Measurements from ENCODE around the gene IQGAP2.
"Not testable (repeated sequence)": the region's sequence is repeated elsewhere in the genome, so short reads cannot be mapped to it uniquely, and the experiment has no call there.

Gene IQGAP2

GRCh38 chr5:76718381-76718832 is 315.3 kb downstream of the IQGAP2 start:
- DNase-seq (ENCODE audit: low spot score) = no peak

- DNase-seq (ENCODE audit: low spot score) = no peak
These were observed 315.8 kb downstream of the IQGAP2 start for GRCh38 chr5:76718880-76719279.

- DNase-seq (ENCODE audit: low spot score) = no peak
These were observed 318.0 kb downstream of the IQGAP2 start for GRCh38 chr5:76720988-76721569.

DNA sequence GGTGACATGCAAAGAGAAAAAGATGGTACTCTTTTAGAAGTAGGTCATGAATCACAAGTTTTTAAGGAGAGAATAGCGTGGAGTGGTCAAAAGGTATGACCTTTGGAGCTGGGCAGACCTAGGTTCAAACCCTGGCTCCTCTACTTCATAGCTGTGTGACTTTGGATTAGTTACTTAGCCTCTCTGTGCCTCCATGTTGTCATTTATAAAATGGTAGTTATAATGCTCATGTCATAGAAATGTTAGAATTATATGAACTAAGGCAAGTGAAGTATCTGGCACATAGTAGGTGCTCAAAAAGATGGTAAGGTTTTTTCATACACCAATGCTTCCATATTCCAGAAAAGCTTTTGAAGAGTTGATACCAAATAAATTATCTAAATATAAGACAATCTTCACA is 320.2 kb downstream of the IQGAP2 start:
- no peak for DNase-seq (ENCODE audit: low spot score)

- no peak for DNase-seq (ENCODE audit: low spot score)
These were observed 320.8 kb downstream of the IQGAP2 start for GRCh38 chr5:76723906-76724305.

GRCh38 chr5:76724871-76725270 is 321.8 kb downstream of the IQGAP2 start:
- DNase-seq (ENCODE audit: low spot score) = no peak

- no peak for DNase-seq (ENCODE audit: low spot score)
These were observed 325.9 kb downstream of the IQGAP2 start for GRCh38 chr5:76728965-76729364.

DNA sequence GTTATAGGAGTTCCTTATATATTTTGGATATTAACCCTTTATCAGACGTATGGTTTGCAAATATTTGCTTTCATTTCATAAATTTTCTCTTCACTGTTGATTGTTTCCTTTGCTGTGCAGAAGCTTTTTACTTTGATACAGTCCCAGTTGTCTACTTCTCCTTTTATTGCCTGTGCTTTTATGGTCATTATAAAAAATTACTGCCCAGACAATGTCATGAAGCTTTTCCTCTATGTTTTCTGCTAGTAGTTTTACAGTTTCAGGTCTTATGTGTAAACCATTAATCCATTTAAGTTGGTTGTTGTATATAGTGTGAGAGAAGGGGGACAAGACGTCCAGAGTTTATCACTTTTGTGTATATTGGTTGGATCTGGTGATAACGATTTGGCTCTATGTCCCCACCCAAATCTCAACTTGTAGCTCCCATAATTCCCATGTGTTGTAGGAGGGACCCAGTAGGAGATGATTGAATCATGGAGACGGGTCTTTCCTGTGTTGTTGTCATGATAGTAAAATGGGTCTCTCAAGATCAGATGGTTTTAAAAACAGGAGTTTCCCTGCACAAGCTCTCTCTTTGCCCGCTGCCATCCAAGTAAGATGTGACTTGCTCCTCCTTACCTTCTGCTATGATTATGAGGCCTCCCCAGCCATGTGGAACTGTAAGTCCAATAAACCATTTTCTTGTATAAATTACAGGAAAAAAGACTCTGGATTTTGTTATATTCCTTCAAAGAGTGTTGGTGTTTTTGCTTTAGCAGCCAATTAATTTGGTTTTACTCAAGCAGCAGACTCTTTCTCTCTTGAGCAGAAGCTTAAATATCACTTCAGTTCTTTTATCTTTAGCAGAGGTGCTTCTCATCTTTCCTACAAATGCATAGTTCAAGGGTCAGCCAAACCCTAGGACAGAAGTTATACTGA is 326.5 kb downstream of the IQGAP2 start:
- no peak for DNase-seq (ENCODE audit: low spot score)

GRCh38 chr5:76732405-76733048 is 329.4 kb downstream of the IQGAP2 start:
- no peak for DNase-seq (ENCODE audit: low spot score)

DNA sequence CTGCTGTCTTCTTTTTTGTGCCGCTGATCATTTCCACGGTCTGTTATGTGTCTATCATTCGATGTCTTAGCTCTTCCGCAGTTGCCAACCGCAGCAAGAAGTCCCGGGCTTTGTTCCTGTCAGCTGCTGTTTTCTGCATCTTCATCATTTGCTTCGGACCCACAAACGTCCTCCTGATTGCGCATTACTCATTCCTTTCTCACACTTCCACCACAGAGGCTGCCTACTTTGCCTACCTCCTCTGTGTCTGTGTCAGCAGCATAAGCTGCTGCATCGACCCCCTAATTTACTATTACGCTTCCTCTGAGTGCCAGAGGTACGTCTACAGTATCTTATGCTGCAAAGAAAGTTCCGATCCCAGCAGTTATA is 329.9 kb downstream of the IQGAP2 start:
- DNase-seq (ENCODE audit: low spot score) = no peak

DNA sequence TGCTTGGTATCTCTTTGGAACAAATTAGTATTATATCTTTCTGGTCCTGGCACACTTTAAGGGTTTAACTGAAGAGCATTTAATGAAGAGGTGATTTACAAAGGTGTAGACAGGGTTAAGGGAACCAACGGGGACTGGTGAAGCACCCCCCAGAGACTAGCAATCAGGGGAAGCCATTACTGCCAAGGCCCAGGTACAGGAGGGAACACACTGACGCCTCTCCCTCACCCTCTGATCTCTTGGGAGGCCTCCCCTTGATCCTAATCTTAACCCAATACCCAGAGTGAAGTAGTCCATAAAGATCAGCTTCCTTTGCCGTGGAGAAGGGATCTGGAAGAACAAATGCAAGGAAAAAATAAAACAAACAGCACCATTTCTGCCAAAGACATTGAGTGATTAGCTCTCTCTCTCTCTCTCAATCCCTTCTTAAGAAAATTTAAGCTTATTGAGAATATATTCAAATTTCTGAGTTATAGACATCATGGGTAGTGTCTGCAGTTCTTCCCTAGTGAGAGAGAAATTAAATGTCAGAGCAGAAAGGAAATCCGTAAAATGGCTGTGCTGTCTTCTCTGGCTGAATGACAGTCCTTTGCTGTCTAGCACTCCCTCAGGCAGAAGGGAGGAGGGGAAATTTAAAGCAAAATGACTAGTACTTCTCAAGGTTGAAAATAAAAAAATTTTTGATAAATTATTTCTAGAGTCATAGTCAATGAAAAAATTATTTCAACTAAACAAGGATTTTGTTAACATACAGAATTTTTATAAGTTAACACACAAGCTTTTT is 332.9 kb downstream of the IQGAP2 start:
- no peak for DNase-seq (ENCODE audit: low spot score)

GRCh38 chr5:76736679-76737556 is 333.8 kb downstream of the IQGAP2 start:
- no peak for DNase-seq (ENCODE audit: low spot score)

- no peak for DNase-seq (ENCODE audit: low spot score)
These were observed 334.8 kb downstream of the IQGAP2 start for GRCh38 chr5:76737846-76738245.

DNA sequence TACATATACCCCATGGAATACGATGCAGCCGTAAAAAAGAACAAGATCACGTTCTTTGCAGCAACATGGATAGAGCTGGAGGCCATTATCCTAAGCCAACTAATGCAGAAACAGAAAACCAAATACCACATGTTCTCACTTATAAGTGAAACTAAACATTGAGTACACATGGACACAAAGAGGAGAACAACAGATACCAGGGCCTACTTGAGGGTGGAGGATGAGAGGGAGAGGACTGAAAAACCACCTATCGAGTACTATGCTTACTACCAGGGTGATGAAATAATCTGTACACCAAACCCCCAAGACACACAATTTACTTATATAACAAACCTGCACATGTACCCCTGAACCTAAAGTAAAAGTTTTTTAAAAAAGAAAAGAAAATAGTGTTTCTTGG is 338.4 kb downstream of the IQGAP2 start:
- DNase-seq (ENCODE audit: low spot score) = not testable (repeated sequence)

DNA sequence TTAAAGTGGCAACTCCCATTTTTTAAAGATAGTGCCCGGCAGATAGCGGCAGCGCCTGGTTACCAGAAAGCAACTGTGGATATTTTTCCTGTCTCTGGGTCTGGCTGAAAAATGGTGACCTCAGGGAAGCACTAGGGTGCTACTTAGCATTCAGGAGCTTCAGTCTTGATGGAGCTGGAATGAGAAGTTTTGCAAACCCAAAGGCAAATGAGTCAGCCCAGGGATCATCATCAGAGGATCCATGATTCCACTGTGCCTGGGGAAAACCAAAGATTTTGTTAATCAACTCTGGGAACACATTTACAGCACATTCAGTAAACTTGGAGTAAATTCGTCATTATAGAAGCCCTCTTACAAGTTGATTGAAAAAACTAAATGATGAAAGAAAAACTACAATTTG is 339.5 kb downstream of the IQGAP2 start:
- no peak for DNase-seq (ENCODE audit: low spot score)

GRCh38 chr5:76744632-76745031 is 341.5 kb downstream of the IQGAP2 start:
- no peak for DNase-seq (ENCODE audit: low spot score)

- no peak for DNase-seq (ENCODE audit: low spot score)
These were observed 342.6 kb downstream of the IQGAP2 start for GRCh38 chr5:76745670-76746069.

DNA sequence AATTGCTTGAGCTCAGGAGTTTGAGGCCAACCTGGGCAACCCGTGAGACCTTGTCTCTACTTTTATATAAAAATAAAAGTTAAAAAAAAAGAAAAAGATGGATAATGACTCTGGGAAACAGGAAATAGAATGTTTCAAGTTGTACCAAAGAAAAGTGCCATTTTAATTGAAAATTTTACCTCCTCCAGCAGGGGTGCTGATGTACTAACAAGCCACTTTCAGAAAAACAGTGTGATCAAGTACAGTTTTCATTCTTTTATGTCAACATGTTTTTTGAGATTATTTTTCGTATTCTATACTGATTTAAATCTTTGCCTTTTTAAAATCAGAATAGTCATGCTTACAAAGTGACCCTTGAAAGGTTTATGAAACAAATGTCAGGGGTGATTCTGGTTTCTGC is 343.6 kb downstream of the IQGAP2 start:
- no peak for DNase-seq (ENCODE audit: low spot score)

DNA sequence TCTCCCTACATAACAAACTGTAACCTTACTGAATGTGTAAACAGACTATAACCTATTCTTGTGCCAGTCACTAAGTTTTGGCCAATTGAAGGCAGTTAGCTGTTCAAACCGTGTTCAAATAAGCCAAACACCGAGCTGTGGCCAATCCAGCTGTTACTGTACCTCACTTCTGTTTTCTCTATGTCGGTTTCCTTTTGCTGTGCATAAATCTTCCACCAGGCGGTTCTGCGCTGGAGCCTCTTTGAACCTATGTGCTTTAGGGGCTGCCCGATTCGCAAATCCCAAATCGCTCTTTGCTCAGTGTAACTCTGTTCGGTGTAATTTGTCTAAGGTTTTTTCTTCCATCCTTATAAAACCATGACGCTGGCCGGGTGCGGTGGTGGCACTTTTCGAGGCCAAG is 344.6 kb downstream of the IQGAP2 start:
- DNase-seq (ENCODE audit: low spot score) = no peak

DNA sequence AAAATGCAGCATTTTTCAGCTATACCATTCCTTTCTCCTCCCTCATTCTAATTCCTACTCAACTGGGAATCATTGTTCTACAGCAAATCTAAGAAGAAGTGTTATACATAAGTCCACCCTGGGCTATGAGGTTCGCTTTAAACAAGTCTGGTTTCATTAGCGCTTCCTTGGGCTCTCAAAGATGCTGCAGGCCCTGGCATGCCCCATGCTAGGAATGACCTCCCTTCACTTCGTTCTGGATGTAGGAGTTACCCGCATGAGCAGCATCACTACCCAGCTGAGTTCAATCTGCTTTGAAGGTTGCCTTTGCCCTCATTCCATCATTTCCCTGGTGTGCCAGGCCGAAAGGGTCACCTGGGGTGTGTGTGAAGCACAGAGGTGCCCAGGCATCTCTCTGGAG is 348.2 kb downstream of the IQGAP2 start:
- DNase-seq (ENCODE audit: low spot score) = no peak

- no peak for DNase-seq (ENCODE audit: low spot score)
These were observed 351.6 kb downstream of the IQGAP2 start for GRCh38 chr5:76754668-76755078.
